PC-3 (cell line): ENCODE measurements around the gene SLC2A9. TPM values are rescaled to one million over a fixed set of nuclear protein-coding genes. Genes with fewer than 3 reads are reported as not detected.

ENCODE experiments used
- ATAC-seq: fragments of 200-7000 bp; cut with Tn5 transposase; 2 replicates; pipeline ENCODE4 v1.9.1; 2020; ENCODE audit warnings: mild to moderate bottlenecking, moderate library complexity
- BruUV-seq: library from RNA; stranded (reverse); fragments of 400-500 nt; replicated peaks from 2 replicates; lab custom pipeline; 2021; lab: Mats Ljungman, UMichigan
- CTCF ChIA-PET: fragments of 300-600 bp; sonication (Branson Sonifier 250); formaldehyde crosslinking; loops from one replicate; lab custom pipeline; 2022; ENCODE audit warnings: antibody characterized with exemption; lab: Charles Lee
- POLR2A ChIA-PET: fragments of 300-600 bp; sonication (Branson Sonifier 250); formaldehyde crosslinking; loops from one replicate; lab custom pipeline; 2022; ENCODE audit warnings: antibody characterized with exemption; ENCODE audit not compliant: unreplicated experiment; lab: Charles Lee
- DNase-seq: peaks from one replicate; pipeline ENCODE4 v3.0.0-alpha.2; 2015
- H2AFZ ChIP-seq: fragments of 300-600 bp; sonication (generic); 2 replicates; pipeline ENCODE4 v1.6.0; 2016; ENCODE audit warnings: antibody characterized with exemption, low read length
- H3F3A ChIP-seq: fragments of 300-600 bp; sonication (generic); one replicate; pipeline ENCODE4 v1.6.0; 2017; ENCODE audit warnings: antibody characterized with exemption, low read length, control low read depth, mild to moderate bottlenecking; ENCODE audit not compliant: unreplicated experiment
- H3K27ac ChIP-seq: fragments of 300-600 bp; sonication (generic); 2 replicates; pipeline ENCODE4 v1.5.1; 2016; ENCODE audit warnings: mild to moderate bottlenecking, low read length
- H3K27me3 ChIP-seq: fragments of 300-600 bp; sonication (generic); 2 replicates; pipeline ENCODE4 v1.6.1; 2016; ENCODE audit warnings: low read length, mixed read lengths
- H3K36me3 ChIP-seq: fragments of 300-600 bp; sonication (generic); 2 replicates; pipeline ENCODE4 v1.6.1; 2016; ENCODE audit warnings: low read depth, mixed run types, low read length, mixed read lengths
- H3K4me1 ChIP-seq: fragments of 300-600 bp; sonication (generic); 2 replicates; pipeline ENCODE4 v1.5.1; 2016; ENCODE audit warnings: low read length; ENCODE audit not compliant: insufficient read depth
- H3K4me2 ChIP-seq: fragments of 300-600 bp; sonication (generic); 2 replicates; pipeline ENCODE4 v1.6.0; 2016; ENCODE audit warnings: low read length
- H3K4me3 ChIP-seq: fragments of 300-600 bp; sonication (generic); 2 replicates; pipeline ENCODE4 v1.5.1; 2016; ENCODE audit warnings: mild to moderate bottlenecking, low read length, mixed read lengths
- H3K79me2 ChIP-seq: fragments of 300-600 bp; sonication (generic); 2 replicates; pipeline ENCODE4 v1.6.1; 2017; ENCODE audit warnings: low read length, mixed read lengths
- H3K9ac ChIP-seq: fragments of 300-600 bp; sonication (generic); 2 replicates; pipeline ENCODE4 v1.6.0; 2016; ENCODE audit warnings: mild to moderate bottlenecking, low read length
- H3K9me2 ChIP-seq: fragments of 300-600 bp; sonication (generic); replicated peaks from 2 replicates; pipeline ENCODE4 v1.6.1; 2016; ENCODE audit warnings: mixed run types, low read length, mixed read lengths
- H3K9me3 ChIP-seq: fragments of 300-600 bp; sonication (generic); 2 replicates; pipeline ENCODE4 v1.6.1; 2016; ENCODE audit warnings: low read length, mixed read lengths
- H4K20me1 ChIP-seq: fragments of 300-600 bp; sonication (generic); 2 replicates; pipeline ENCODE4 v1.6.1; 2016; ENCODE audit warnings: low read length, mixed read lengths
- EZH2 ChIP-seq: fragments of 300-600 bp; sonication (generic); IDR thresholded peaks from one replicate; pipeline ENCODE4 v1.6.1; 2017; ENCODE audit warnings: antibody characterized with exemption, mild to moderate bottlenecking, low read length; ENCODE audit not compliant: unreplicated experiment
- EZH2phosphoT487 ChIP-seq: fragments of 300-600 bp; sonication (generic); IDR thresholded peaks from 2 replicates; pipeline ENCODE4 v1.6.1; 2018; ENCODE audit warnings: mild to moderate bottlenecking, antibody characterized with exemption, low read length, borderline replicate concordance
- intact Hi-C: fragments of 100-400 bp; cut with micrococcal nuclease; formaldehyde crosslinking; loops from 2 replicates; pipeline ENCODE4 v1.9.0; 2023
- total RNA-seq: library from RNA; depleted of rRNA; stranded (reverse); fragments of >200 nt; gene quantifications from 2 replicates; pipeline ENCODE4 v1.2.3, GENCODE V29; 2014
- TF ChIP-seq, protein P1 (sequence below): fragments of 300-600 bp; sonication (generic); conservative IDR thresholded peaks from 2 replicates; pipeline ENCODE4 v1.5.1; 2017; ENCODE audit warnings: antibody characterized with exemption, low read depth, mild to moderate bottlenecking, low read length

SLC2A9 gene
- total RNA-seq, 1 experiment from 2014 or later = 0.11 TPM

DNA sequence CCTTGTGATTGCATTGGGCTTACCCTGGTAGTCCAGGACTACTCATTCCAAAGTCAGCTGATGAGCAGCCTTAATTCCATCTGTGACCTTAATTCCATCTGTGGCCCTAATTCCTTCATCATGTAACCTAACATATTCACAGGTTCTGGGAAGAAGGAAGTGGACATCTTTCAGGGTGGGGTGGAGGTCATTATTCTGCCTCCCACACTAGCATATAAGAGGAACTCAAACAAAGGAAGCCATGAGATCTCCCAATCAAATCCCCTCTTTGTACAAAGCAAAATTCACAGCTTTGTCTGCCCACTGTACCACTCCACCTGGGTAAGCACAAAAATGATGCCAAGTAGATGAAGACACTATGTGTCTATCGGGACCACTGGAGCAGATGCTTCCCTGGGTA lies 87.3 kb downstream of the SLC2A9 start:
- CTCF ChIA-PET = no interaction called here
- ATAC-seq = no peak
- H3K36me3 ChIP-seq = no peaks in the 10 kb centered on the region

DNA sequence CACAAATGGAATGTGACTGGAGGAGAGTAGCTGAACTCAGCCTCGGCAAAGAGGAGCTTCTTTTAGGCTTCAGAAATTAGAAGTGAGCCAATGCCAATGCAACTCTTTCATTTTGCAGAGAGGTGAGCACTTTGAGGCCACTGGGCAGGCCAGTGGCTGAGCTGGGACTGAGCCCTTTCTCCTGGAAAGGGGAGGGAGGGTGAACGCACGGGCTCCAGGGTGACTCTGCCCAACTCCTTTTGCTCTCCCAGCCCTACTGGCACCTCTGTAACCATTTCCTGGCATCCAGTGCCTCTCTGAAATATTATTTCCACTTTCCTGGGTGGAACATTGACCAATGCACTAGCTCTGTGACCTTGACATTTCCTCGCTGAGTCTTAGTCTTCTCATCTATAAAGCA lies 88.1 kb downstream of the SLC2A9 start:
- DNase-seq = no peak
- H4K20me1 ChIP-seq = no peaks in the 10 kb centered on the region
- H3K9me3 ChIP-seq = no peaks in the 10 kb centered on the region
- H2AFZ ChIP-seq = no peak overlapping the region
- no peak overlapping the region for H3K4me3 ChIP-seq
- no peaks in the 10 kb centered on the region for H3K79me2 ChIP-seq
- H3K9me2 ChIP-seq = no peaks in the 10 kb centered on the region
- H3K4me2 ChIP-seq = no peak overlapping the region
- no peaks in the 10 kb centered on the region for H3K4me1 ChIP-seq
- H3K27me3 ChIP-seq = no peaks in the 10 kb centered on the region
- no peak overlapping the region for H3K9ac ChIP-seq
- intact Hi-C loops = no loop called here
- H3F3A ChIP-seq = no peaks in the 10 kb centered on the region
- TF ChIP-seq EZH2phosphoT487 (no peak), EZH2 (no peak)
- TF ChIP-seq, protein P1, sequence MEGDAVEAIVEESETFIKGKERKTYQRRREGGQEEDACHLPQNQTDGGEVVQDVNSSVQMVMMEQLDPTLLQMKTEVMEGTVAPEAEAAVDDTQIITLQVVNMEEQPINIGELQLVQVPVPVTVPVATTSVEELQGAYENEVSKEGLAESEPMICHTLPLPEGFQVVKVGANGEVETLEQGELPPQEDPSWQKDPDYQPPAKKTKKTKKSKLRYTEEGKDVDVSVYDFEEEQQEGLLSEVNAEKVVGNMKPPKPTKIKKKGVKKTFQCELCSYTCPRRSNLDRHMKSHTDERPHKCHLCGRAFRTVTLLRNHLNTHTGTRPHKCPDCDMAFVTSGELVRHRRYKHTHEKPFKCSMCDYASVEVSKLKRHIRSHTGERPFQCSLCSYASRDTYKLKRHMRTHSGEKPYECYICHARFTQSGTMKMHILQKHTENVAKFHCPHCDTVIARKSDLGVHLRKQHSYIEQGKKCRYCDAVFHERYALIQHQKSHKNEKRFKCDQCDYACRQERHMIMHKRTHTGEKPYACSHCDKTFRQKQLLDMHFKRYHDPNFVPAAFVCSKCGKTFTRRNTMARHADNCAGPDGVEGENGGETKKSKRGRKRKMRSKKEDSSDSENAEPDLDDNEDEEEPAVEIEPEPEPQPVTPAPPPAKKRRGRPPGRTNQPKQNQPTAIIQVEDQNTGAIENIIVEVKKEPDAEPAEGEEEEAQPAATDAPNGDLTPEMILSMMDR = no peak
- ATAC-seq = no peak
- ChIA-PET POLR2A (no interaction called here), CTCF (no interaction called here)
- BruUV-seq = no TSS peak
- H3K36me3 ChIP-seq = no peaks in the 10 kb centered on the region
- H3K27ac ChIP-seq = no peak overlapping the region

More for the DNA sequence above, 87.3 kb downstream of the SLC2A9 start:
- H2AFZ ChIP-seq = no peak overlapping the region
- no peak for DNase-seq
- no TSS peak for BruUV-seq
- no peak overlapping the region for H3K4me2 ChIP-seq
- H3K9ac ChIP-seq = no peak overlapping the region
- TF ChIP-seq EZH2phosphoT487 = no peak
- TF ChIP-seq, protein P1 = no peak
- no peak for TF ChIP-seq EZH2
- H3K79me2 ChIP-seq = no peaks in the 10 kb centered on the region
- H3K27me3 ChIP-seq = no peaks in the 10 kb centered on the region
- no peak overlapping the region for H3K27ac ChIP-seq
- intact Hi-C loops = no loop called here
- H3K4me1 ChIP-seq = no peaks in the 10 kb centered on the region
- no peaks in the 10 kb centered on the region for H3K9me2 ChIP-seq
- H3K4me3 ChIP-seq = no peak overlapping the region
- H3F3A ChIP-seq = no peaks in the 10 kb centered on the region
- H4K20me1 ChIP-seq = no peaks in the 10 kb centered on the region
- no peaks in the 10 kb centered on the region for H3K9me3 ChIP-seq
- POLR2A ChIA-PET = no interaction called here

DNA sequence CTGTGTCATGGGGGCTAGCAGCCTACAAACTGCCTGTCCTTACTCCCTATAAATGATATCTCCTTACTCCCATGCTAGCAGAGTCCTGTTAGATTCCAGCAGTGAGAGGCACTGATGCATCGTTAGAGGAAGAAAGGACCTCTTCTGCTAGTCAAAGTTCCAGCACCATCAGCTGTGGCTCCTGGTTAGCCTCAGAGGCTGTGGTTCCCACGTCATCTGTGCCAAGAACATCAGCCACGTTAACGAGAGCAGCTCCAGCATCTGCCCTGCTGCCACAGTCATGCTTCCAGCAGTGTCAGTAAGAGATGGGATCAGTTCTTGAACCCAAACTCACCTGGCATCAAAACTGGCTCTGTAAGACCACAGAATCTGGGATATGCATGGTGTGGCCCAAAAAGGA lies 88.5 kb downstream of the SLC2A9 start:
- Histone ChIP-seq H3K4me1 (no peaks in the 10 kb centered on the region), H4K20me1 (no peaks in the 10 kb centered on the region), H3K9ac (no peak overlapping the region), H3K4me3 (no peak overlapping the region), H3K27ac (no peak overlapping the region), H3K27me3 (no peaks in the 10 kb centered on the region), H3K79me2 (no peaks in the 10 kb centered on the region), H3K36me3 (no peaks in the 10 kb centered on the region), H3K9me2 (no peaks in the 10 kb centered on the region), H3F3A (no peaks in the 10 kb centered on the region), H3K9me3 (no peaks in the 10 kb centered on the region), H2AFZ (no peak overlapping the region), H3K4me2 (no peak overlapping the region)
- ATAC-seq = no peak
- TF ChIP-seq EZH2phosphoT487 = no peak
- TF ChIP-seq, protein P1 = no peak
- no peak for TF ChIP-seq EZH2
- no peak for DNase-seq
- BruUV-seq = no TSS peak
- ChIA-PET CTCF (no interaction called here), POLR2A (no interaction called here)
- intact Hi-C loops = no loop called here
